ENCODE data around the gene AK9. TPM values are rescaled to one million over a fixed set of nuclear protein-coding genes. Genes with fewer than 3 reads are reported as not detected.

The AK9 gene
- total and polyA plus RNA-seq, 9 of the 15 experiments (the other 6 are each of a cell fraction or from before 2014, with no cell fraction given) = 0.59 to 1.9 (median 1.2) TPM

DNA sequence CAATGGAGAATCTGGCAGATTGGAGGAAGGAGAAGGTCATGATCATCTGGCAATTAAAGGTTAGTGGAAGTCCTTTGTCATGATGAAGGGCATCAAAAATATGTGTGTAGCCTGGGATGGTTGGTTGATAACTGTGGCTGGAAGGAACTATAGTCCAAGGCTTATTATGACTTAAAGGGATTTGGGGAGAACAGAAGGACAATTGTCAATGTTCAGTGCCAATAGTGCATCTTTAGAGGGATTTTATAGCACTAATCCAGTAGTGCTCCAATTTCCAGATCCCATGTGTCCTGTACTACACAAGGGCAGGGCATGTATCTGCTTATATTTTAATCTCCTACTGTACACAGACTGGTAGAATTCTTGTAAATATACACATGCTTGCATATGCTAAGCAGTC, 203.0 kb downstream of the AK9 start (continued):
- TF ChIP-seq SREBF1 (IDR thresholded peaks at IDR 0.05; ENCODE audit: borderline replicate concordance, low read depth, low read length) = no peak

DNA sequence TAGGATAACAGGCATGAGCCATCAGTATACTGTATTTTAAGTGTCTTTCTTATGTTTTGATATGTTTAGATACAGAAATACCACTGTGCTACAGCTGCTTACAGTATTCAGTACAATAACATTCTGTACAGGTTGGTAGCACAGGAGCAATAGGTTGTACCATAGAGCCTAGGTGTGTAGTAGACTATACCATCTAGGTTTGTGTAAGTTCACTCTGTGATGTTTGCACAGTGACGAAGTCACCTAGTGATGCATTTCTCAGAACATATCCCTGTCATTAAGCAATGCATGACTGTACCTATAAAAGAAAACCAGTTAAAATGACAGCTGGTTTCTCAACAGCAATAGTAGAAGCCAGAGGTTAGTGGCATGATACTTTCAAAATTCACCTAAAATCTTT, 204.9 kb downstream of the AK9 start:
- Histone ChIP-seq H3K9ac (ENCODE audit: insufficient read depth in 1 of 2, low read depth in 2 of 2, low read length in 2 of 2) (no peak overlapping the region), H3K27ac (ENCODE audit: extremely low read depth, low read depth, low read length) (no peak overlapping the region), H3K4me3 (no peak overlapping the region), H2AFZ (ENCODE audit: low read depth, low read length) (no peak overlapping the region), H3K36me3 (ENCODE audit: control insufficient read depth, insufficient read depth, low read length) (peaks cover 9% of the 10 kb centered on the region), H3K79me2 (ENCODE audit: control insufficient read depth, insufficient read depth, low read length) (peaks cover 19% of the 10 kb centered on the region), H3K9me3 (replicated peaks; ENCODE audit: control insufficient read depth, insufficient read depth, low read depth, low read length) (no peaks in the 10 kb centered on the region), H4K20me1 (replicated peaks; ENCODE audit: control insufficient read depth, insufficient read depth, low read length) (no peaks in the 10 kb centered on the region), H3K27me3 (ENCODE audit: control insufficient read depth in 2 of 2, insufficient read depth in 2 of 2, low read length in 2 of 2) (no peaks in the 10 kb centered on the region), H3K4me2 (ENCODE audit: insufficient read depth, low read length) (no peak overlapping the region), H3K4me1 (replicated peaks in 1 of 2; ENCODE audit: control insufficient read depth in 2 of 2, insufficient read depth in 2 of 2, low read length in 2 of 2) (peaks cover 17 to 20% of the 10 kb centered on the region in 2 experiments), H3K9me1 (ENCODE audit: control insufficient read depth, insufficient read depth, low read length) (no peaks in the 10 kb centered on the region)
- FAIRE-seq (no peak), ATAC-seq (no peak), DNase-seq (ENCODE audit: extremely low read depth in 1 of 4, low spot score in 3 of 4) (no peak)
- in situ Hi-C loops (cut with MboI) (no loop called here), intact Hi-C loops (cut with micrococcal nuclease) (no loop called here)
- CTCF ChIA-PET (ENCODE audit: low intra/inter-chr PET ratio) = no interaction called here
- WGBS (ENCODE audit: insufficient coverage, low coverage, missing lambda C conversion rate) = 71% methylated on average over 1 of the region's 1 CpG
- POLR2A ChIA-PET = no interaction called here
- BruUV-seq (replicated peaks) = no TSS peak
- TF ChIP-seq POU5F1 (IDR thresholded peaks at IDR 0.05; ENCODE audit: borderline replicate concordance, low read depth, low read length, partially characterized antibody) = no peak
- TF ChIP-seq HNRNPL (IDR thresholded peaks at IDR 0.05; ENCODE audit: low read depth, low read length) = no peak
- TF ChIP-seq SPI1 (IDR thresholded peaks at IDR 0.05; ENCODE audit: borderline replicate concordance, low read depth, low read length) = no peak
- TF ChIP-seq TBP (optimal IDR thresholded peaks at IDR 0.05; ENCODE audit: low read depth, low read length) = no peak
- no peak for TF ChIP-seq ZNF143 (CRISPR knock-in tag; IDR thresholded peaks at IDR 0.05)
- TF ChIP-seq EWSR1 (IDR thresholded peaks at IDR 0.05; ENCODE audit: borderline replicate concordance, low read depth, partially characterized antibody) = no peak
- TF ChIP-seq CEBPG (CRISPR knock-in tag; IDR thresholded peaks at IDR 0.05) = no peak
- no peak for TF ChIP-seq CEBPG (tag; conservative IDR thresholded peaks at IDR 0.05 in 1 of 2, IDR thresholded peaks at IDR 0.05 in 1 of 2)
- no peak for TF ChIP-seq PHF8 (IDR thresholded peaks at IDR 0.05; ENCODE audit: borderline replicate concordance, low read length)
- TF ChIP-seq, protein P1, sequence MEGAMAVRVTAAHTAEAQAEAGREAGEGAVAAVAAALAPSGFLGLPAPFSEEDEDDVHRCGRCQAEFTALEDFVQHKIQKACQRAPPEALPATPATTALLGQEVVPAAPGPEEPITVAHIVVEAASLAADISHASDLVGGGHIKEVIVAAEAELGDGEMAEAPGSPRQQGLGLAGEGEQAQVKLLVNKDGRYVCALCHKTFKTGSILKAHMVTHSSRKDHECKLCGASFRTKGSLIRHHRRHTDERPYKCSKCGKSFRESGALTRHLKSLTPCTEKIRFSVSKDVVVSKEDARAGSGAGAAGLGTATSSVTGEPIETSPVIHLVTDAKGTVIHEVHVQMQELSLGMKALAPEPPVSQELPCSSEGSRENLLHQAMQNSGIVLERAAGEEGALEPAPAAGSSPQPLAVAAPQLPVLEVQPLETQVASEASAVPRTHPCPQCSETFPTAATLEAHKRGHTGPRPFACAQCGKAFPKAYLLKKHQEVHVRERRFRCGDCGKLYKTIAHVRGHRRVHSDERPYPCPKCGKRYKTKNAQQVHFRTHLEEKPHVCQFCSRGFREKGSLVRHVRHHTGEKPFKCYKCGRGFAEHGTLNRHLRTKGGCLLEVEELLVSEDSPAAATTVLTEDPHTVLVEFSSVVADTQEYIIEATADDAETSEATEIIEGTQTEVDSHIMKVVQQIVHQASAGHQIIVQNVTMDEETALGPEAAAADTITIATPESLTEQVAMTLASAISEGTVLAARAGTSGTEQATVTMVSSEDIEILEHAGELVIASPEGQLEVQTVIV (CRISPR knock-in tag; IDR thresholded peaks at IDR 0.05; ENCODE audit: borderline replicate concordance) = no peak
- no peak for TF ChIP-seq ARID1B (IDR thresholded peaks at IDR 0.05)
- no peak for TF ChIP-seq ZNF175 (CRISPR knock-in tag; IDR thresholded peaks at IDR 0.05; ENCODE audit: low read depth)
- no peak for TF ChIP-seq GATAD2B (IDR thresholded peaks at IDR 0.05; ENCODE audit: borderline replicate concordance)
- TF ChIP-seq, protein P2, sequence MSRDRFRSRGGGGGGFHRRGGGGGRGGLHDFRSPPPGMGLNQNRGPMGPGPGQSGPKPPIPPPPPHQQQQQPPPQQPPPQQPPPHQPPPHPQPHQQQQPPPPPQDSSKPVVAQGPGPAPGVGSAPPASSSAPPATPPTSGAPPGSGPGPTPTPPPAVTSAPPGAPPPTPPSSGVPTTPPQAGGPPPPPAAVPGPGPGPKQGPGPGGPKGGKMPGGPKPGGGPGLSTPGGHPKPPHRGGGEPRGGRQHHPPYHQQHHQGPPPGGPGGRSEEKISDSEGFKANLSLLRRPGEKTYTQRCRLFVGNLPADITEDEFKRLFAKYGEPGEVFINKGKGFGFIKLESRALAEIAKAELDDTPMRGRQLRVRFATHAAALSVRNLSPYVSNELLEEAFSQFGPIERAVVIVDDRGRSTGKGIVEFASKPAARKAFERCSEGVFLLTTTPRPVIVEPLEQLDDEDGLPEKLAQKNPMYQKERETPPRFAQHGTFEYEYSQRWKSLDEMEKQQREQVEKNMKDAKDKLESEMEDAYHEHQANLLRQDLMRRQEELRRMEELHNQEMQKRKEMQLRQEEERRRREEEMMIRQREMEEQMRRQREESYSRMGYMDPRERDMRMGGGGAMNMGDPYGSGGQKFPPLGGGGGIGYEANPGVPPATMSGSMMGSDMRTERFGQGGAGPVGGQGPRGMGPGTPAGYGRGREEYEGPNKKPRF (IDR thresholded peaks at IDR 0.05; ENCODE audit: low read depth, low read length) = no peak
- no peak for TF ChIP-seq ERF (CRISPR knock-in tag; IDR thresholded peaks at IDR 0.05)
- TF ChIP-seq ILK (tag; IDR thresholded peaks at IDR 0.05; ENCODE audit: borderline replicate concordance, low read depth) = no peak
- TF ChIP-seq SIN3A (IDR thresholded peaks at IDR 0.05; ENCODE audit: borderline replicate concordance in 2 of 2, control insufficient read depth in 1 of 2, low read depth in 2 of 2, low read length in 2 of 2) = no peak

All from K562 (cell line).